HFF-Myc (cell line): ENCODE data around the gene PRDM15.

Experiments used
- DNase-seq: peaks from one replicate; pipeline ENCODE4 v3.0.0-alpha.2; 2011; ENCODE audit warnings: low read depth; ENCODE audit errors: extremely low read depth
- H3K4me3 ChIP-seq: replicated peaks from 2 replicates; pipeline ENCODE4 v1.5.1; 2011; ENCODE audit warnings: low read depth, mild to moderate bottlenecking, control low read depth, low read length
- TF ChIP-seq, protein P1 (sequence below): IDR thresholded peaks from 2 replicates; pipeline ENCODE4 v1.5.1; 2012; ENCODE audit warnings: mild to moderate bottlenecking, low read depth, low read length, control low read depth; ENCODE audit errors: missing control alignments

PRDM15 gene

DNA sequence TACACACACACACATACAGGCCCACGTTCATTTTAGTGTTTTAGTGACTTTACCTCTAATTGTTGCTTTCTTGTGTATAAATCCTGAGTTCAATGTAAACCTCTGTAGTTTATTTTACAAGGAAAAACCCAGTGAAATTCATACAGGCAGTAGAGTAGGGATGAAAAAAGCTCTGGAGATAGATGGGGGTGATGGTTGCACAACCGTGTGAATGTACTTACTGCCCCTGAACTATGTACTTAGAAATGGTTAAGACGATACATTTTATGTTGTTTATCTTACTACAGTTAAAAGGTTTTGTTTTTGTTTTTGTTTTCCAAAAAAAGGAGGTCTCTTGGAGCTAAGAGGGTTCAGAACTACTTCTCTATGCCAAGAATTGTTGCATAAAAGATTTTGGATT is 29.7 kb upstream of the PRDM15 start:
- H3K4me3 ChIP-seq: no peak overlapping the region
- TF ChIP-seq, protein P1, sequence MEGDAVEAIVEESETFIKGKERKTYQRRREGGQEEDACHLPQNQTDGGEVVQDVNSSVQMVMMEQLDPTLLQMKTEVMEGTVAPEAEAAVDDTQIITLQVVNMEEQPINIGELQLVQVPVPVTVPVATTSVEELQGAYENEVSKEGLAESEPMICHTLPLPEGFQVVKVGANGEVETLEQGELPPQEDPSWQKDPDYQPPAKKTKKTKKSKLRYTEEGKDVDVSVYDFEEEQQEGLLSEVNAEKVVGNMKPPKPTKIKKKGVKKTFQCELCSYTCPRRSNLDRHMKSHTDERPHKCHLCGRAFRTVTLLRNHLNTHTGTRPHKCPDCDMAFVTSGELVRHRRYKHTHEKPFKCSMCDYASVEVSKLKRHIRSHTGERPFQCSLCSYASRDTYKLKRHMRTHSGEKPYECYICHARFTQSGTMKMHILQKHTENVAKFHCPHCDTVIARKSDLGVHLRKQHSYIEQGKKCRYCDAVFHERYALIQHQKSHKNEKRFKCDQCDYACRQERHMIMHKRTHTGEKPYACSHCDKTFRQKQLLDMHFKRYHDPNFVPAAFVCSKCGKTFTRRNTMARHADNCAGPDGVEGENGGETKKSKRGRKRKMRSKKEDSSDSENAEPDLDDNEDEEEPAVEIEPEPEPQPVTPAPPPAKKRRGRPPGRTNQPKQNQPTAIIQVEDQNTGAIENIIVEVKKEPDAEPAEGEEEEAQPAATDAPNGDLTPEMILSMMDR: no peak
- no peak for DNase-seq

DNA sequence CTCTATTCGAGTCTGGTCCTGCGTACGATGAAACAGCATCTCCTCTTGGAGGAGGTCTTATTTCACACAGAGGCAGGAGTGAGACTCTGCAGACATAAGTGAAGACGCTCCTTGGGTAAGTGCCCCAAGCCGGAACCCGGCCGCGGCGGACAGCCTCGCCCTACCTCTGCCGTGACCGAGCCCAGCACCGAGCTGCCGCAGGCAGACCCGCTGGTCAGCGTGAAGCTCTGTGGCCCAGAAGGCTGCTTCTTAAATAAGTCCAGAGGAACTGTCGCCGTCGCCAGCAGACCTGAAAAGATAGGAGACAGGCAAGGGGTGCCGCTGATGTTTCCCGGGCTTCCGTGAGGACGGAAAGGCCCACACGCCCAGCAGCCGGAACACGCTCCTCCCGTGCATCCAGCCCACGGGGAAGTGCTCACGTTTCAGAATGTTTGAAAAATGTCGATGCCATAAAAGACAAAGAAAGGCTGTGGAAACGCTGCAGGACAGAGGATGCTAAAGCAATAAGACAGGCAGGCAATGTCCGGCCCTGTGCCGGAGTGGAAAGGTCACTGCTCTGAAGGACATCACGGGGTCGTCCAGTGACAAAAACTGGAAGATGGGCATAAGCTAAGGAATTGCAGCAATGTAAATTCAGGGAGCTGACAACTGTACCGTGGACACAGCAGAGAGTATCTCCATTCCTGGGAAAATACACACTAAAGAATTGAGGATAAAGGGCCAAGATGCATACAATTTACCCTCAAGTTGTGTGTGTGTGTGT is 28.5 kb upstream of the PRDM15 start:
- DNase-seq: no peak
- TF ChIP-seq, protein P1: no peak
- no peak overlapping the region for H3K4me3 ChIP-seq

DNA sequence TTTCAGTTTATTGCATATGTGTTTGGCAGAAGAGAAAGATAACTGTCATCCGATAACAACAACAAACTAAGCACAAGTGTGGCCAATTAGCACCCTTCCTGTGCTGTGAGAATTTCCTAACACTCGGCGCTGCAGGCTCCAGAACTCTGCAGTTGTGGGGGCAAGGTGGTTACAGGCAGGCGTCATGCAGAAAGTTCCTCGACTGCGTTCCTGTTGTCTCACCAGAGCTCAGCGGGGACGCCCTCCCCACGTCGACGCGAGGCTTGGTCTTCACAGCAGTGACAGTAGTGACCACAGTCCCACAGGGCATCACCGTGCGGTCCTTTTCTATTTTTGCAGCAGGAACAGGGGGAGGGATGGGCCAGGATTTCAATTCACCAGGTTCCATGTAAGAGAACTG is 27.6 kb upstream of the PRDM15 start:
- DNase-seq: no peak
- TF ChIP-seq, protein P1: no peak
- no peak overlapping the region for H3K4me3 ChIP-seq

DNA sequence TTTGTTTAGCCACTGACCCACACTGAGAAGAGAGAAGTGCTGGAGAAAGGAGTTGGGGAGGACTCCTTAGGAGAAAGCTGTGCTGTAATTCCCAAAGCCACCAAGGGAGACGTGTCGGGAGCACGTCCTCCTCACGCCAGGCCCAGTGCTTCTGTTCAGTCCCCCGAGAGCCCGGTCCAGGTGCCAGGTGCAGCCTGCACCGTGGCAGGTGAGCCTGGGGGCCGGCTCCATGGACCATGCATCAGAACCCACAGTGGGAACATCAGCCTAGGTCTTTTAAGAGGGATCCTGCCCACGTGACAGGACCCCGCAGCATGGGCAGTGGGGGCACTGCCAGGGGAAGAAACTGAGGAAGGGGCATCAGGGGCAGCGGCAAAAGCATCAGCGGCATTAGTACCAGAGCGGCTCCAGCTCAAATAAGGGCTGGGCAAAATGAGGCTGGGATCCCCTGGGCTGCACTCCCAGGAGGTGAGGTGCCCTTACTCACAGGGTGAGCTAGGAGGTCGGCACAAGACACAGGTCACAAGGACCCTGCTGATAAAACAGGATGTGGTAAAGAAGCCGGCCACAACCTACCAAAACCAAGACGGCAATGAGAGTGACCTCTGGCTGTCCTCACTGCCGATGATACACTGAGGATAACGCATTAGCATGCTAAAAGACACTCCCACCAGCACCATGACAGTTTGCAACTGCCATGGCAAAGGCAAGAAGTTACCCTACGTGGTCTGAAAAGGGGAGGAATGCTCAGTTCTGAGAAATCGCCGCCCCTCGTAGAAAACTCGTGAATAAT is 24.6 kb upstream of the PRDM15 start:
- DNase-seq: no peak
- H3K4me3 ChIP-seq: no peak overlapping the region
- TF ChIP-seq, protein P1: no peak

DNA sequence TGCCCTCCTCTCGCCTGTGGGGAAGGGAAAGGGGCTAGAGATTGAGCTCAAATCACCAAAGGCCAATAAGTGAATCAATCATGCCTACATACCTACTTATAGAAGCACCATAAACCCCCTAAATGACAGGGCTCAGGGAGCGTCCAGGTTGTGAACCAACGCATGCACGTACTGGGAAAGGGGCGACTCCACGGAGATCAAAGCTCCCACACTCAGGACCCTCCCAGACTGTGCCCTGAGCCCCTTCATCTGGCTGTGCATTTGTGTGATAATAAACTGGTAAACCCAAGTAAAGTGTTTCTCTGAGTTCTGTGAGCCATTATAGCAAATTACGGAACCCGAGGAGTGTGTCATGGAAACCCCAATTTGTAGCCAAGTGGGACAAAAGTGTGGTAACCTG is 23.8 kb upstream of the PRDM15 start:
- no peak for DNase-seq
- H3K4me3 ChIP-seq: no peak overlapping the region
- TF ChIP-seq, protein P1: no peak

DNA sequence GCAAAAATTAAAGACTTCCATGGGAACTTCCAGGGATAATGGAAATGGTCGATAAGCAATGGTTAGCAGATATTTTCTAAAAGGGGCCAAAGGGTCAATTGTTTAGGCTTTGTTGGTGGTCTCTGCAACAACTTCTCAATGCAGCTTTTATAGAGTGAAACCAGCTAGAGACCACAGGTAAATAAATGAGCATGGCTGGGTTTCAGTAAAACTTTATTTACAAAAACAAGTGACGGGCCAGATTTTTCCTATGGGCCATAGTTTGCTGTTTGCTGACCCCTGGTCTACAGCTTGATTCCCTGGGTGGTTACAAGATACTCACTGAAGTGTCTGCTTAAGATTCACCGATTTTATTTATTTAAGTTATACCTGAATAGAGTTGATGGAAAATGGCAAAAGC is 22.6 kb upstream of the PRDM15 start:
- TF ChIP-seq, protein P1: no peak

DNA sequence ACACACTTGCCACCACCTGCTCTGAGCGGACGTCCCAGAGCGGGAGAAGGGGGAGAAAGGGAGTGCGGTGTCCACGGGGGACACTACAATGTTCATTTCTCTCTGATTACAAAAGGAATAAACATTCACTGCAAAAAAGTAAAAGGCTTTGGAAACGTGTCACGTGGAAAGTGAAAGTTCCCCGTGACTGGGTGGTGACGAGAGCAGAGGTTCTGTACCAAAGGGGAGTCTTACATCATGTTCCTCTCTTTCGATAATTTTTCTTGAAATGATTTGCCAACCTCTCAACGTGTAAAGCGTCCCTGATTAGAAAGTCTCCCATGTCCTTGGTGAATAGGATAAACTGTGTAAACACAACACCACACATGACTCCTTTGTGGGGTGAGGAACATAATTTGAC is 22.0 kb upstream of the PRDM15 start:
- H3K4me3 ChIP-seq: no peak overlapping the region
- no peak for DNase-seq
- TF ChIP-seq, protein P1: no peak

More for the DNA sequence above, 22.6 kb upstream of the PRDM15 start:
- H3K4me3 ChIP-seq: no peak overlapping the region
- no peak for DNase-seq
